ENCODE results near the gene ERCC1.

DNA sequence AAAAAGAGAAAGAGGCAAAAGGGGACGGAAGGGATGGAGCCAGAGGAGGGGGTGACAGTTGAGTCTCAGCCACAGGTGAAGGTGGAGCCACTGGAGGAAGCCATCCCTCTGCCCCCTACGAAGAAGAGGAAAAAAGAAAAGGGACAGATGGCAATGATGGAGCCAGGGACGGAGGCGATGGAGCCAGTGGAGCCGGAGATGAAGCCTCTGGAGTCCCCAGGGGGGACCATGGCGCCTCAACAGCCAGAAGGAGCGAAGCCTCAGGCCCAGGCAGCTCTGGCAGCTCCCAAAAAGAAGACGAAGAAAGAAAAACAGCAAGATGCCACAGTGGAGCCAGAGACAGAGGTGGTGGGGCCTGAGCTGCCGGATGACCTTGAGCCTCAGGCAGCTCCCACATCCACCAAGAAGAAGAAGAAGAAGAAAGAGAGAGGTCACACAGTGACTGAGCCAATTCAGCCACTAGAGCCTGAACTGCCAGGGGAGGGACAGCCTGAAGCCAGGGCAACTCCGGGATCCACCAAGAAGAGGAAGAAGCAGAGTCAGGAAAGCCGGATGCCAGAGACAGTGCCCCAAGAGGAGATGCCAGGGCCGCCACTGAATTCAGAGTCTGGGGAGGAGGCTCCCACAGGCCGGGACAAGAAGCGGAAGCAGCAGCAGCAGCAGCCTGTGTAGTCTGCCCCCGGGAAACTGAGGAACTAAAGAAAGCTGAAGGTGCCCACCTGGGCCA lies 14.7 kb downstream of the ERCC1 start:
- TF ChIP-seq CTCF (IDR thresholded peaks at IDR 0.05): no peak
- TF ChIP-seq POLR2AphosphoS5 (IDR thresholded peaks at IDR 0.05): no peak
